ENCODE measurements around the gene SBF2. TPM values are rescaled to one million over a fixed set of nuclear protein-coding genes. Genes with fewer than 3 reads are reported as not detected.
"Not testable (repeated sequence)": the region's sequence is repeated elsewhere in the genome, so short reads cannot be mapped to it uniquely, and the experiment has no call there.

Gene SBF2
- total and polyA plus RNA-seq, 3 experiments from 2014 or later = 3.7 to 4.3 (median 4.2) TPM

DNA sequence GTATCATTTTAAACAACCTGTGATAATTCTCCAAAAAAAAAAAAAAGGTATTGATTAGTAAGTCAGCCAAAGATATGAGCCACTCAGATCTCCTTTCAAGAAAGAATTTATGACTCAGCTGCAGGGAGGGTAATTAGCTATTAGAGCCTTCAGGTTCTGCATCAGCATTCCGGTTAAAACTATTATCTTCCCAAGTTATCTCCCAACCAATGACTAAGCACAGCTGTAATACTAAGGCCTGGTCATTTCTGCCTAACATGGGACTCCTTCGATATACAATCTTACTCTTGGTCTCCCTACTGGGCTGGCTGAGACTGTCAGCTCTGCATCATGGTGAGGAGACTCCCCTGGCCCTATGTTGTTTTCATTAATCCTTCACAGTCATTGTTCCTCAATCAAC, 60.4 kb downstream of the SBF2 start:
- POLR2A ChIA-PET = no interaction called here

DNA sequence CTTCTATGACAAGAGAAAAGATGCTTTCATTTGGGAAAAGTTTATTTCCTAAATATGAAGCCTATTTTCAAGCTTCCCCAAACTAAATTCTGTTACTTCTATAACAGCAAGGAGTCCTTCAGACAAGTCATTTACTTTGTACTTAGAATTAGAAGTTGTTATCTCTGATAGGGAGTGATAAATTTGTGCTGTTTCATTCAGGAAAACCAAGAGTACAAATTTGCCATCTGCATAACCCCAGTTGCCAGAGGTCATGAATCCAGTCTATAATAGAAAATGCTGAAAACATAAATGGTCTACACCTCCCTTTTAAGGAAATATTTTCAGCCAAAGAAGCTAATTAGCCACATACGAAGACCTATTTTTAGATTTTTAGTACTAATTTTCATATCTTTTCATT, 61.3 kb downstream of the SBF2 start:
- no peaks in the 10 kb centered on the region for H3K9me3 ChIP-seq (ENCODE audit: low read length)
- peaks cover 0 to 22% (median 1%) of the 10 kb centered on the region in 3 donors for H3K36me3 Mint-ChIP-seq
- DNase-seq = no peak
- H3K27me3 ChIP-seq (ENCODE audit: insufficient read depth, low read length, poor library complexity, severe bottlenecking) = no peaks in the 10 kb centered on the region
- H3K9me3 Mint-ChIP-seq = no peaks in the 10 kb centered on the region
- no peak overlapping the region for H3K27ac ChIP-seq (ENCODE audit: low read depth, low read length)
- no peak overlapping the region for H3K4me3 ChIP-seq (ENCODE audit: low read length)
- no peak overlapping the region for H3K4me3 Mint-ChIP-seq
- peaks cover 0 to 4% (median 1%) of the 10 kb centered on the region in 3 donors for H3K4me1 Mint-ChIP-seq
- peaks cover 0 to 5% of the 10 kb centered on the region in 2 donors for H3K27me3 Mint-ChIP-seq
- ChIA-PET POLR2A (no interaction called here), CTCF (no interaction called here)
- H3K27ac Mint-ChIP-seq = no peak overlapping the region
- no peaks in the 10 kb centered on the region for H3K4me1 ChIP-seq (ENCODE audit: insufficient read depth, low read length)
- no peaks in the 10 kb centered on the region for H3K36me3 ChIP-seq (ENCODE audit: insufficient read depth, low read length)

More for the DNA sequence above, 60.4 kb downstream of the SBF2 start:
- H3K4me3 Mint-ChIP-seq = no peak overlapping the region
- peaks cover 0 to 4% (median 1%) of the 10 kb centered on the region in 3 donors for H3K4me1 Mint-ChIP-seq
- H3K9me3 Mint-ChIP-seq = no peaks in the 10 kb centered on the region
- no peaks in the 10 kb centered on the region for H3K27me3 ChIP-seq (ENCODE audit: insufficient read depth, low read length, poor library complexity, severe bottlenecking)
- H3K4me3 ChIP-seq (ENCODE audit: low read length) = no peak overlapping the region
- CTCF ChIA-PET = no interaction called here
- H3K27ac ChIP-seq (ENCODE audit: low read depth, low read length) = no peak overlapping the region
- H3K27ac Mint-ChIP-seq = no peak overlapping the region
- peaks cover 0 to 23% (median 1%) of the 10 kb centered on the region in 3 donors for H3K36me3 Mint-ChIP-seq
- no peaks in the 10 kb centered on the region for H3K36me3 ChIP-seq (ENCODE audit: insufficient read depth, low read length)
- DNase-seq = no peak
- no peaks in the 10 kb centered on the region for H3K9me3 ChIP-seq (ENCODE audit: low read length)
- peaks cover 0 to 5% of the 10 kb centered on the region in 2 donors for H3K27me3 Mint-ChIP-seq
- no peaks in the 10 kb centered on the region for H3K4me1 ChIP-seq (ENCODE audit: insufficient read depth, low read length)

DNA sequence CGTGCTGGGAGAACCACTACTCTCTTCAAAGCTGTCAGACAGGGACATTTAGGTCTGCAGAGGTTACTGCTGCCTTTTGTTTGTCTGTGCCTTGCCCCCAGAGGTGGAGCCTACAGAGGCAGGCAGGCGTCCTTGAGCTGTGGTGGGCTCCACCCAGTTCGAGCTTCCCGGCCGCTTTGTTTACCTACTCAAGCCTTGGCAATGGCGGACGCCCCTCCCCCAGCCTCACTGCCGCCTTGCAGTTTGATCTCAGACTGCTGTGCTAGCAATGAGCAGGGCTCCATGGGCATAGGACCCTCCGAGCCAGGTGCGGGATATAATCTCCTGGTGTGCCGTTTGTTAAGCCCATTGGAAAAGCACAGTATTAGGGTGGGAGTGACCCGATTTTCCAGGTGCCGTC, 62.2 kb downstream of the SBF2 start:
- H3K27ac Mint-ChIP-seq; H3K4me1 ChIP-seq (ENCODE audit: insufficient read depth, low read length); DNase-seq; H3K9me3 Mint-ChIP-seq; H3K4me1 Mint-ChIP-seq; H3K36me3 ChIP-seq (ENCODE audit: insufficient read depth, low read length); CTCF ChIA-PET; H3K4me3 Mint-ChIP-seq; H3K27ac ChIP-seq (ENCODE audit: low read depth, low read length); H3K27me3 Mint-ChIP-seq; H3K9me3 ChIP-seq (ENCODE audit: low read length); H3K4me3 ChIP-seq (ENCODE audit: low read length); H3K27me3 ChIP-seq (ENCODE audit: insufficient read depth, low read length, poor library complexity, severe bottlenecking); POLR2A ChIA-PET: not testable (repeated sequence)
- peaks cover 0 to 15% (median 1%) of the 10 kb centered on the region in 3 donors for H3K36me3 Mint-ChIP-seq

DNA sequence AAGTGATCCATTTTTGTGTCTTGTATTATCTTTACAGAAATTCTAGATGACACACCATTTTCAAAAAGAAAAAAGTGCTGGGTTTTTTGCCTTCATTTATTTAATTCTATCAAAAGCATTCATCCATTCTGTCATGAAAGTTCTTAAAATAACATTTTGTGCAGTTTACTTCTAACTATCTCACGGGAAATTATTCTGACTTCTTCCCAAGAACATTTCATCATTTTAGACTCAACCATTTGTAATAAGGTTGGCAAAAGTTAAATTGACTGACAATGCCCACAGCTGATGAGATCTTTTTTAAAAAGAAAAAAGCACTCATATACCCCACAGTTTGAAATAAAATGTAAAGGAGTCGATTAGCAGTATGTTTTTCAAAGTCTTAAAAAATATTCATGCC, 68.5 kb downstream of the SBF2 start:
- peaks cover 0 to 3% of the 10 kb centered on the region in 2 donors for H3K27me3 Mint-ChIP-seq
- no peak overlapping the region for H3K27ac Mint-ChIP-seq
- ChIA-PET CTCF (no interaction called here), POLR2A (no interaction called here)
- H3K36me3 ChIP-seq (ENCODE audit: insufficient read depth, low read length) = no peaks in the 10 kb centered on the region
- DNase-seq = no peak
- no peaks in the 10 kb centered on the region for H3K4me1 ChIP-seq (ENCODE audit: insufficient read depth, low read length)
- H3K9me3 Mint-ChIP-seq = no peaks in the 10 kb centered on the region
- H3K27me3 ChIP-seq (ENCODE audit: insufficient read depth, low read length, poor library complexity, severe bottlenecking) = no peaks in the 10 kb centered on the region
- no peak overlapping the region for H3K4me3 Mint-ChIP-seq
- H3K4me3 ChIP-seq (ENCODE audit: low read length) = no peak overlapping the region
- H3K9me3 ChIP-seq (ENCODE audit: low read length) = no peaks in the 10 kb centered on the region
- no peak overlapping the region for H3K27ac ChIP-seq (ENCODE audit: low read depth, low read length)
- peaks cover 0 to 3% (median 0%) of the 10 kb centered on the region in 3 donors for H3K36me3 Mint-ChIP-seq
- no peaks in the 10 kb centered on the region for H3K4me1 Mint-ChIP-seq

- H3K9me3 ChIP-seq (ENCODE audit: low read length) = no peaks in the 10 kb centered on the region
- H3K27me3 Mint-ChIP-seq = no peaks in the 10 kb centered on the region
- H3K27me3 ChIP-seq (ENCODE audit: insufficient read depth, low read length, poor library complexity, severe bottlenecking) = no peaks in the 10 kb centered on the region
- no peaks in the 10 kb centered on the region for H3K4me1 ChIP-seq (ENCODE audit: insufficient read depth, low read length)
- H3K4me3 ChIP-seq (ENCODE audit: low read length) = no peak overlapping the region
- CTCF ChIA-PET = interaction anchor here (0.7 to 0.9 kb wide), 2 partner anchors 15 to 83 kb away, joined by 3 read pairs; no protein-coding TSS in a partner anchor
- H3K36me3 ChIP-seq (ENCODE audit: insufficient read depth, low read length) = no peaks in the 10 kb centered on the region
- H3K36me3 Mint-ChIP-seq = peaks cover 2 to 13% (median 3%) of the 10 kb centered on the region in 3 donors
- no peak overlapping the region for H3K27ac ChIP-seq (ENCODE audit: low read depth, low read length)
- no peak overlapping the region for H3K27ac Mint-ChIP-seq
- POLR2A ChIA-PET = no interaction called here
- DNase-seq = no peak
- no peak overlapping the region for H3K4me3 Mint-ChIP-seq
- no peaks in the 10 kb centered on the region for H3K9me3 Mint-ChIP-seq
- H3K4me1 Mint-ChIP-seq = no peaks in the 10 kb centered on the region
These were observed 71.6 kb downstream of the SBF2 start for GRCh38 chr11:10222399-10222798.

DNA sequence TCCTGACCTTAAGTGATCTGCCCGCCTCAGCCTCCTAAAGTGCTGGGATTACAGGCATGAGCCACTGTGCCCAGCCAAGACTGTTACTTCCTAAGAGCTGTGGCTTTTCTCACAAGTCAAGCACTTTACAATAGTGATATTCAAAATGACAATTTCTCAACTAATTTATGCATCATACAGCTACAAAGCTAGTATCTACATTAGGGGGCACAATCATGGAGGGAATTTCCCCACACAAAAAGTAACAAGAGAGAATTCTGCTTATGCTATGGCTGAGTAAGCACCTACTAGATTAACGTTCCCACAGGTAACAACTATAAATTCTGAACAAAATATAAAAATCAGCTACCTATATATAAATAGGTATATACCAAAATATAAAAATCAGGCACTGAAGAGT, 72.7 kb downstream of the SBF2 start:
- no peaks in the 10 kb centered on the region for H3K4me1 Mint-ChIP-seq
- Histone ChIP-seq H3K27ac (ENCODE audit: low read depth, low read length) (no peak overlapping the region), H3K4me1 (ENCODE audit: insufficient read depth, low read length) (no peaks in the 10 kb centered on the region), H3K36me3 (ENCODE audit: insufficient read depth, low read length) (no peaks in the 10 kb centered on the region), H3K4me3 (ENCODE audit: low read length) (no peak overlapping the region), H3K27me3 (ENCODE audit: insufficient read depth, low read length, poor library complexity, severe bottlenecking) (no peaks in the 10 kb centered on the region), H3K9me3 (ENCODE audit: low read length) (no peaks in the 10 kb centered on the region)
- DNase-seq = no peak
- H3K27ac Mint-ChIP-seq = no peak overlapping the region
- no peaks in the 10 kb centered on the region for H3K27me3 Mint-ChIP-seq
- no peak overlapping the region for H3K4me3 Mint-ChIP-seq
- H3K9me3 Mint-ChIP-seq = no peaks in the 10 kb centered on the region
- peaks cover 2 to 13% (median 3%) of the 10 kb centered on the region in 3 donors for H3K36me3 Mint-ChIP-seq
- ChIA-PET CTCF (no interaction called here), POLR2A (no interaction called here)

DNA sequence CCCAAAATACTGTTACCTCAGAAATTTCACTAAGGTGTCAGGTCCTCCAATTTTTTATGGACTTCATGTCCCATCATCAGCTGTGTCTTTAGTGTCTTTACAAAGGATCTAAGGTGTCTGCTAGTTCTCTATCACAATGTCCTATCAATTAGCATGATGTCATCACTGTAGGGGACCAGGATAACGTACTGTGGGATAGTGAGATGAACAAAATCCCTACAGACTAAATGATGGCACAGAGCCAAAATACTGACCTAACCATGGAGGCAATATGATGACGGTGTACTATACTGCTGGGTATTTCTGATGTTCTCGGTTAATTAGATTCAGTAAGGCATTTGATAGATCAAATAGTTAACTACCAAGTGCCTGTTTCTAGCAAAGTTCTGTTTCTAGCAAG, 82.5 kb downstream of the SBF2 start:
- ChIA-PET CTCF (interaction anchor here (8.4 kb wide), 1 partner anchor 97 kb away, joined by 115 read pairs; no protein-coding TSS in a partner anchor), POLR2A (no interaction called here)
- H3K27ac ChIP-seq (ENCODE audit: low read depth, low read length) = no peak overlapping the region
- H3K27me3 Mint-ChIP-seq = no peaks in the 10 kb centered on the region
- H3K4me3 ChIP-seq (ENCODE audit: low read length) = no peak overlapping the region
- no peak overlapping the region for H3K4me3 Mint-ChIP-seq
- no peaks in the 10 kb centered on the region for H3K4me1 ChIP-seq (ENCODE audit: insufficient read depth, low read length)
- DNase-seq = no peak
- no peaks in the 10 kb centered on the region for H3K27me3 ChIP-seq (ENCODE audit: insufficient read depth, low read length, poor library complexity, severe bottlenecking)
- no peak overlapping the region for H3K27ac Mint-ChIP-seq
- H3K9me3 Mint-ChIP-seq = no peaks in the 10 kb centered on the region
- H3K9me3 ChIP-seq (ENCODE audit: low read length) = no peaks in the 10 kb centered on the region
- no peaks in the 10 kb centered on the region for H3K36me3 ChIP-seq (ENCODE audit: insufficient read depth, low read length)
- H3K36me3 Mint-ChIP-seq = no peaks in the 10 kb centered on the region
- H3K4me1 Mint-ChIP-seq = no peaks in the 10 kb centered on the region

DNA sequence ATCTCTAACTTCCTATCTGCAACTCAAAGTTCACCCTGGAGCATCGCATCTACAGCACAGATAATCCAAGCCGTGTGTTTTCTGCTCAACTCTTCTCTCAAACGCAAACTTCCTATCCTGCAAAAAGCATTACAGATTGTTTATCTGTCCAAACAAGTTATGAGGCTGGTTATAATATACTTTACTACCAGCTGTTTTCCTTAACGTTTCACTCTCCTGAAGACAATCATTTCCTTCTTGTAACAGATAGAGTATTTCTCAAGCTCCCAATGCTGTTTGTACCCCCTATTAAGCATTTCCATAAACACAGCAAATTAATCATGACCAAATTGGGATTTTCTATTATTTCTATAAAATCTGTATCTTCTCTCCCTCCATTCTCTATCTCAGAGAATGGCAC, 84.7 kb downstream of the SBF2 start:
- no peak overlapping the region for H3K27ac ChIP-seq (ENCODE audit: low read depth, low read length)
- H3K4me1 ChIP-seq (ENCODE audit: insufficient read depth, low read length) = no peaks in the 10 kb centered on the region
- Mint-ChIP-seq H3K27me3 (no peaks in the 10 kb centered on the region), H3K9me3 (peaks cover 0 to 4% (median 0%) of the 10 kb centered on the region in 5 donors), H3K4me1 (no peaks in the 10 kb centered on the region), H3K36me3 (no peaks in the 10 kb centered on the region), H3K27ac (no peak overlapping the region), H3K4me3 (no peak overlapping the region)
- peaks cover 5% of the 10 kb centered on the region for H3K9me3 ChIP-seq (ENCODE audit: low read length)
- no peak overlapping the region for H3K4me3 ChIP-seq (ENCODE audit: low read length)
- DNase-seq = no peak
- H3K27me3 ChIP-seq (ENCODE audit: insufficient read depth, low read length, poor library complexity, severe bottlenecking) = no peaks in the 10 kb centered on the region
- ChIA-PET CTCF (interaction anchor here (0.9 to 8.4 kb wide), 3 partner anchors 20 to 99 kb away, joined by 3 to 115 read pairs (median 29); no protein-coding TSS in a partner anchor), POLR2A (no interaction called here)
- no peaks in the 10 kb centered on the region for H3K36me3 ChIP-seq (ENCODE audit: insufficient read depth, low read length)

Measured in CD8-positive, alpha-beta memory T cell (primary cell).